GM19023 (cell line): Measurements from ENCODE around the gene RAB11FIP4.

ENCODE experiments used
- ATAC-seq: cut with Tn5 transposase; IDR thresholded peaks from one replicate; pipeline ENCODE4 v1.9.1; 2021; ENCODE audit warnings: mild to moderate bottlenecking, moderate library complexity; ENCODE audit not compliant: unreplicated experiment

Gene RAB11FIP4

GRCh38 chr17:31496601-31497000 lies 105.1 kb downstream of the RAB11FIP4 start:
- no peak for ATAC-seq

DNA sequence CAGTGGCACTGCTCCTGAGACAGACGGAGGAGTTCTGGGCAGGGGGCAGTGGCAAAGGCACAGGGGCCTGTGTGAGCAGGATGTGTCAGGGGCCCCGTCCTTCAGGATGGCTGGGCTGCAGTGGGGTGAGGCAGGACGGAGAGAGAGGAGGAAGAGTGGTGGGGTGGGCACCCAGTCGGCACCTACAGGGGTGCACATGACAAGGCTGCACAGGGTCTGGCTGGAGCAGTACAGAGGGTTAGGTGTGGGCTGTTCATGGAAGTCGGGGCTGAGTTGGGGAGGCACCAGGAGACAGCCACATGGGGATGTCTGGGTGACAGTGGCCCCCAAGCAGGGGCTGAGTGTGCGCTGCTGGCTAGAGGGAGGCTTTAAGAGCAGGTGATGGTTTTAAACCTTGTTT lies 106.0 kb downstream of the RAB11FIP4 start:
- ATAC-seq: no peak

GRCh38 chr17:31497994-31498826 lies 106.7 kb downstream of the RAB11FIP4 start:
- no peak for ATAC-seq

- ATAC-seq: no peak
Observed at GRCh38 chr17:31499771-31500554, 108.5 kb downstream of the RAB11FIP4 start.

DNA sequence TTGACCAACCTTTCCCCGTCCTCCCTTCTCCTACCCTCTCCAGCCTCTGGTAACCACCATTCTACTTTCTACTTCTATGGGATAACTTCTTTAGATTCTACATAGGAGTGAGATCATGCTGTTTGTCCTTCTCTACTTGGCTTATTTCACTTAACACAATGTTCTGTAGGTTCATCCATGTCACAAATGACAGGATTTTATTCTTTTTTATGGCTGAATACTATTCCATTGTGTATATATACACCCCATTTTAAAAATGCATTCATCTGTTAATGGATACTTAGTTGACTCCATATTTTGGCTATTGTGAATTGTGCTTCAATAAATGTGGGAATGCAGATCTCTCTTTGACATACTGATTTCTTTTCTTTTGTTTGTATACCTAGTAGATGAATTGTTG lies 115.0 kb downstream of the RAB11FIP4 start:
- no peak for ATAC-seq

DNA sequence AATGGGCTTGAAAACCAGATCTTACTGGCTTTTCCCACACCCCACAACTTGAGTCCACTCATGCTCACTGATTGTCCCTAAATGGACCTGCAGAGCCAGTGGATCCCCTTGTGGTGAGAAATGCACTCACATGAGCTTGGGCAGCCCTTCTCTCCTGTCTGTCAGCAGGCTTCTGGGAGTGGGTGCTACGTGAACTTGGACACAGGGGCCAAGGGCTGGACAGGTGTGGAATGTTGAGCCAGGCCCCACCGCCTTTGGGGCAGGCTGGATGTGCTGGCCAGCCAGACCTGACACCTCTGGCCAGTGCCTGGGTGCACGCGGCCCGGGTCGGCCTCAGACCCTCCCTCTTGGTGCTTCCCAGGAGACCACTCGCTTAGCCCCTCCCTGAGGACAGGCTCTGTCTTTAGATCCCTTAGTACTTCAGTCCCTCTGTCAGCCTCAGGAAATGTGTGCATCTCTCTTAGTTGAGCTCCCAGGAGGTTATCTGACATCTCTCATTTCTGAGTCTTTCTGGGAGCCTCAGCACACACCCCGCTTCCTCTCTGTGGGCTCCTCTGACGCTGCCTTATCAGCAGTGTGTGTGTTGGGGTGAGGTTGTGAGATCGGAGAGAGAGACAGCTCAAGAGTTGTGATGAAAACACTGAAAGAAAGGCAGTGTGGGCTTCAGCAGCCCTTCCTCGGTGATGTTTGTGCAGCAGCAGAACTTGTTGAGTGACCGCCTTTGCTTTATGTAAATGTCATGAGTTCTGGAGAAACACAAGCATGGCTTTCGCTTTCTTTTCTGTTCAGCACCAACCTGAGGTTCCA lies 117.0 kb downstream of the RAB11FIP4 start:
- peak; percentile 67 for ATAC-seq

GRCh38 chr17:31509095-31509804 lies 117.8 kb downstream of the RAB11FIP4 start:
- ATAC-seq: peak; percentile 18

DNA sequence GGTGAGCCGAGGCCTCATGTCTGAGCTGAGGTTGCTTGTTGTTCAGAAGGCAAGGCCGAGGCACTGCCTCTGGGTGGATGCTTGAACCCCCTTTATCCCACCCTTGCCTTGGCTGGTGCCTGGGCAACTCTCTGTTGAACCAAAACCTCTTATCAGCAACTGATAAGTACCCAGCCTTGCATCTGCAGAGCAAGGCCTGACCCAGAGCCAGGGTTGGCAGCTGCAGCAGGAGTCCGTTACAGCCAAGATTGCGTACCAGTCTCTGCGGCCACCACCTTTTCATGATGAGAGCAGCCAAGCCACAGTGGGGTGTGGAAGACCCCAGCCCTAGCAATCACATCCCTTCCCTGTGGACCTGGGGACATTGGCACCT lies 118.3 kb downstream of the RAB11FIP4 start:
- ATAC-seq: no peak

DNA sequence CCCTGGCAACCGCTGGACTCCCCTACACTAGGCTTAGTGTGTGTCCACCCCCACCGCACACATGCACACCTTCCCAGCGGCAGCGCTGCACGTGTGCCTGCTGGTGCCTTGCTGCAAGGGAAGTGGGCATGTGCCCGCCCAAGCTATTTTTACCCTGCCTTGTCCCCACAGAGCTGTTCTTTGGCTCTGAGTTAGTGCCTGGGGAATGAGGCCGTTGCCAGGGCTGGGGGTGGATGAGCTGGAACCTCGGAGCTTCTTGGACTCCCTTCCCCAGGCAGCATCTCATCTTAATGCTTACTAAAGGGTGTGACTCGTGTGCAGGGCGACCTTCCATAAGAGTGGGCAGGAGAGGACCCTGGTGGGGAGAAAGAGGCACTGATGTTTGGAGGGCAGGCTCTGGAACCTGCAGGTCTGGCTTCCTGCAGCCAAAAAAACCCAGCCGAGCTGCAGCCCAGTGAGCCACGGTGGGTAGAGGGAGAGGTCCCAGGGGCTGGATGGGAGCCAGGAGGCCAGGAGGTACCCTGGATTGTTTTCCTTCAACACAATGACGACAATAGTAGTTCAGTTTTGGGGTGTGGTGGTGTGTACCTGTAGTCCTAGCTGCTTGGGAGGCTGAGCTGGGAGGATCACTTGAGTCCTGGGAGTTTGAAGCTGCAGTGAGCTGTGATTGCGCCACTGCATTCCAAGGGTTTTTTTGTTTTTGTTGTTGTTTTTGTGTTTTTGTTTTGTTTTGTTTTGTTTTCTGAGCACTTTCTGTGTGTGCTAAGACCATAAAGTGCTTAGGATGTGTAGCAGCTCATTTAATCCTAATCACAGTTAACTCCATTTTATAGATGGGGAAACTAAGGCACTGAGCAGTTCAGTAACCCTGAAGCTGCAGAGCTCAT lies 119.1 kb downstream of the RAB11FIP4 start:
- no peak for ATAC-seq

- no peak for ATAC-seq
Observed at GRCh38 chr17:31511195-31511578, 119.7 kb downstream of the RAB11FIP4 start.

GRCh38 chr17:31511580-31511979 lies 120.1 kb downstream of the RAB11FIP4 start:
- ATAC-seq: no peak

- no peak for ATAC-seq
Observed at GRCh38 chr17:31512104-31512740, 120.7 kb downstream of the RAB11FIP4 start.

- no peak for ATAC-seq
Observed at GRCh38 chr17:31512796-31513195, 121.3 kb downstream of the RAB11FIP4 start.

- ATAC-seq: no peak
Observed at GRCh38 chr17:31513731-31514427, 122.4 kb downstream of the RAB11FIP4 start.

DNA sequence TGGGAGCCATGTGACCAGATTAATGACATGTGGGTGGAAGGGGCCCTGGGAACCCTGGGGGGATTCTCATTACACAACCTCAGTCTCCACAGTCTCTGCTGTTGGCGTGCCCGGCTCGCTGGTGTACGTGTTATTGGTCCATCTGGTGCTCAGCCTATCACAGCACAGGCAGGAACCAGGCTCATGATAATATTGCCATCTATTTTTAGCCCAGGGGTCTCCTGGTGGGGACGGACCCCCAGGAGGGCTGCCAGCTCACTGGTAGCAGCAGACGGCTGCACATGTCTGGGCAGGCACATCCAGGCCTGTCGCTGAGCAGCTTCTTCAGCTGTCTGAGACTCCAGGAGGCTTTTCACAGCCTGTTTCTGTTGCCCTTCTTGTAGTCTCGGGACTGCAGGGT lies 123.8 kb downstream of the RAB11FIP4 start:
- no peak for ATAC-seq

GRCh38 chr17:31517524-31517923 lies 126.0 kb downstream of the RAB11FIP4 start:
- no peak for ATAC-seq

DNA sequence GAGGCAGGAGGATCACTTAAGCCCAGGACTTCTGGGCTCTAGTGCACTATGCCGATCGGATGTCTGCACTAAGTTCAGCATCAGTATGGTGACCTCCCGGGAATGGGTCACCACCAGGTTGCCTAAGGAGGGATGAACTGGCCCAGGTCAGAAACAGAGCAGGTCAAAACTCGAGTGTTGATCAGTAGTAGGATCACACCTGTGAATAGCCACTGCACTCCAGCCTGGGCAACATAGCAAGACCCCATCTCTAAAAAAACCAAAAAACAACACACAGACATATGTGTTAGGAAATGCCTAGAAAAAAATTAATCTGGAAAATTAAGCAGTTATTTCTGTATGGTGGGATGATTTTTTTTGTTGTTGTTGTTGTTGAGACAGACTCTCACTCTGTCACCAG lies 127.0 kb downstream of the RAB11FIP4 start:
- no peak for ATAC-seq

DNA sequence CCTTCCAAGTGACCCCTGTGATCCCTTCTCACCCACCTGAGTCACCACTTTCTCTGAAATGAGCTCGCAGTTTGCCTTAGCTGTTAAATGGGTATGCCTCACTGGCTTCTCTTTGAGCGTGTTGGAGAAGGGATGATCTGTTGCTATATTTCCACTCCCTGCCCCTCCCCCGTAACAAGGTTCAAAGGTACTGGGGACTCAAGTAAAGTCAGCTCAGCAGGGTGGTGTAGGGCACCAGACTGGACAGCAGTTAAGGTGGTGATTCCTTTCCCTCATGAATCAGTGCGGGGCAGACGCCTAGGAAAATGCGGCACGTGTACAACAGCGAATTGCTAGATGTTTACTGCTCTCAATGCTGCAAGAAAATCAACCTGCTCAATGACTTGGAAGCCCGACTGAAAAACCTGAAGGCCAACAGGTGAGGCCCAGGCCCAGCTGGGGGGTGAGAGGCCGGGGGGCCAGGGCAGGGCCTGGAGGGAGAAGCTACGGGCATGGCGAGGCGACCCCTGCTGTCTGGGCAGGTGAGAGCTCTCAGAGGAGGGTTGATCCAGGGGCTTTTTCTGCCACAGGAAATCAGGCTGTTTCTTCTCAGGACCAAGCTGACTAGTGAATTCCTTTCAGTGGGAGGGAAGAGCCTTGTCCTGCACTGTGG lies 130.3 kb downstream of the RAB11FIP4 start:
- no peak for ATAC-seq
